HG03575 (cell line): ENCODE data around the gene DGKA.
"Not testable (repeated sequence)": the region's sequence is repeated elsewhere in the genome, so short reads cannot be mapped to it uniquely, and the experiment has no call there.

Source experiments
- ATAC-seq: cut with Tn5 transposase; IDR thresholded peaks from one replicate; pipeline ENCODE4 v1.9.1; 2021; ENCODE audit not compliant: unreplicated experiment, insufficient number of reproducible peaks, low FRiP score; ENCODE audit errors: extremely low read depth

DGKA gene

DNA sequence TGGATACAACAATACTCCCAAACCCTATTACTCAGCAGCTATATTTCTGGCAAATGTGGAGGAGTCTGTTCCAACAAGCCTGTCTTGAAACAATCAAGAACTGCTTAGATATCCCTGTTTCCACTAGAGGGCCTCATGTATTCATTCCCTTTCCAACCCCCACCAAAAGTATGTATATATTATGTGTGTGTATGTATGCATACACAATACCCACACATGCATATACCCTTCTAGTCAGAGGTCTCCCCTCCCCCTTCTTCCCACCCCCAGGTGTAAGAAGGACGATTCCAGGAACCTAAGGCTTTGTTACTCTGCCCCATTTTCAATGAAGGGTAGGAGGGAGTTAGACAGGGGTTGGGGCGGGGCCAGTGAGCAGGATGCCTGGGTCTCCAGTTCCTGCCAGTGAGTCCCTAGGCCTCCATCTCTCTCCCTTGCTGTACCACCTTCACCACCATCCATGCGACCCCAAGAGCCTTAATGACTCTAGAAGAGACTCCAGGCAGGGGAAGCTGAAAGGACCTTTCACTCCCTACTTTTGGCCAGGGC, at the start of gene DGKA:
Gene DGKA, plus strand, starts transcription at position 392 of the 546 bp plus-strand sequence. CDS start 5,342 bp downstream, outside the sequence.
- ATAC-seq: no peak

DNA sequence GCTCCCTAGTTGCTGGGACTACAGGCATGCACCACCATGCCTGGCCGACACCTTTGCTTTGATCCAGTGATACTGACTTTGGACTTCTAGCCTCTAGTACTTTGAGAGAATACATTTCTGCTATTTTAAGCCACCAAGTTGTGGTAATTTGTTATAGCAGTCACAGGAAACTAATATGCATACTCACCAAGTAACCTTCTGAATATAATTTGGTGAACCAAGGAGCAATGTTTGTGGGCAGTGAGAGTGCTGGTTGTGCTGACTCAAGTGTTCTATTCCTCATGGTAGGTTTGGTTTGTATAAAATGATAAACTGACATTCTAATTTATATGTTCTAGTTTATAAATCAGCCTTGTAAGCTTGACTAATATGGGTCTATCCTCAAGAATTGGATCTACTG, 45.8 kb upstream of the DGKA start:
- ATAC-seq: no peak

DNA sequence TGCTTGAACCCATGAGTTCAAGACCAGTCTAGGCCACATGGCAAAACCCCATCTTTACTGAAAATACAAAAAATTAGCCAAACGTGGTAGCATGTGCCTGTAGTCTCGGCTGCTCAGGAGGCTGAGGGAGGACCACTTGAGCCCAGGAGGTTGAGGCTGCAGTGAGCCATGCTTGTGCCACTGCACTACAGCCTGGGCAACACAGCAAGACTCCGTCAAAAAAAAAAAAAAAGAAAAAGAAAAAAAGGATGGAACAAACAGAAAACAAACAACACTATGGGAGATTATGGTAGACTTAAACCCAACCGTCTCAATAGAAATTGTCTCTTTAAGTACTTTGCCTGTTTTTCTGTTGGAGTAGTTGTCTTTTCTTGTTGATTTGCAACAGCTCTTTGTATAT, 39.7 kb upstream of the DGKA start:
- ATAC-seq: no peak

DNA sequence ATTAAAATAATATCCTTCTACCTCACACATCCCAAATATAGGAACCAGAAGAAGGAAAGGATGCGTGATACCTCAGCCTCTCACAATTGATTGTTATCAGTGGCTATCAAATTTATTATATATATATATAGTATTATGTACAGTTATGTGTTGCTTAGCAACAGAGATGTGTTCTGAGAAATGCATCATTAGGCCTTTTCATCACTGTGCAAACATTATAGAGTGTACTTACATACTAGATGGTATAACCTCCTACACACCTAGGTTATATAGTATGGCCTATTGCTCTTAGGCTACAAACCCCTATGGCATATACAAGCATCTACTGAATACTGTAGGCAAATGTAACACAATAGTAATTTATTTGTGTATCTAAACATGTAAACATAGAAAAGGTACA, 37.2 kb upstream of the DGKA start:
- no peak for ATAC-seq

DNA sequence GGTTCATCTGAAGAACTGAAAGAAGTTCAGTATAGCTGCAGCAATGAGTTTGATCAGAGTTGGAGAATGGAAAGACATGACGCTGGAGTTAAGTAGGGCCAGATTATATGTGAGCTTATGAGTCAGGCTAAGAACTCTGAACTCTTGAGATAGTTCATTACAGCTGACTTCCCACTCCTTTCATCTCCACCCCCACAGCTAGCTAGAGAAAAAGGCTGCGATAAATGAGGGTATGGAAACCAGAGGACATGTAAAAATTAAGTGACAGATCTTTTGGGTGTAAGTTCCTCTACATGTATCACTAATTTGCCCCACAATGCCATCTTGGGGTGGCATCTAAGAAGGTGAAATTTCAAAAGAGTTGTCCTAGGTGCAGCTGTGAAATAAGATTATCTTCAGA, 31.9 kb upstream of the DGKA start:
- no peak for ATAC-seq

DNA sequence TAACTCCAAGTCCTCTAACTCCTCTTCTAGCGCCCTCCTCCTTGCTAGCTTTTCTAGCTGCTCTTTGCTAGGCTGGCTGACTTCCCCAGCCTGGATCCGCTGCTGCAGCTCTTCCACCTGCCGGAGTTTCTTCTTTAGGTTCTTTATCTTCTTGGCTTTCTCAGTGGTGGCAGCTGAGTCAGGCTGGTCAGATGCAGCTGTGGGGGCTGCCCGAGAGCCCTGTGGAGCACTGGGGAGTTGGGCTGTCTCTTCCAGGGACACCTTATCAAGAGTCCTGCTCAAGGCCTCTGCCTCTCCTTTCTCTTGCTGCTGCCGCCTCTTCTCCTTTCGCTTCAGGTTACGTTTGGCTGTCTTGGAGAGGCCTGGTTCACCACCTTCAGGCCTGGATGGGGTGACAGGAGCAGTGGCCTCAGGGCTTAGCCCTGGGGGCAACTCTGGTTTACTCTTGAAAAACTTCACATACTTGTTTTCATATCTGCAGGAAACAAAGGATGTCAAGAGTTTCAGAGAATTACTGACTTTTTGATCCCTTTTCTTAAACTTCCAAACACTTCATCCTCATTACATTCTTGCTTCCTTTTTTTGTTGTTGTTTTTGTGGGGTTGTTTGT, 29.0 kb upstream of the DGKA start:
- no peak for ATAC-seq

DNA sequence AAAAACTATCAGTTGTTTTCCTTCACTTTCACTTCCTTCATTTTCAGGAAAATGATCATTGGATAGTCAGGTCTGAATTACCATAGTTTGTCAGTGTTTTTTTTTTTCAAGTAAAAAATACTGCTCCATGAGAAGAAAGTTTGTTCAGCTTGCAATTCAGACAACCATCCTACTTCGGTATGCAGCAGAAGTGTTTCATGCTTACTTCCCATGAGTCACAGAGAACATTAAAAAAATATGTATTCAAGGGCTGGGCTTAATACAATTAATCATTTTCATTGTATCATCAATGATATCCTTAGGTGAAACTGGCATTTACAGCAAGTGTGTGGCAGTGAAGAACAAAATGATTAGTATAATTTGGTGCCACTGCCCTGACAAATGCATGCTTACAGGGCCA, 24.9 kb upstream of the DGKA start:
- ATAC-seq: no peak

DNA sequence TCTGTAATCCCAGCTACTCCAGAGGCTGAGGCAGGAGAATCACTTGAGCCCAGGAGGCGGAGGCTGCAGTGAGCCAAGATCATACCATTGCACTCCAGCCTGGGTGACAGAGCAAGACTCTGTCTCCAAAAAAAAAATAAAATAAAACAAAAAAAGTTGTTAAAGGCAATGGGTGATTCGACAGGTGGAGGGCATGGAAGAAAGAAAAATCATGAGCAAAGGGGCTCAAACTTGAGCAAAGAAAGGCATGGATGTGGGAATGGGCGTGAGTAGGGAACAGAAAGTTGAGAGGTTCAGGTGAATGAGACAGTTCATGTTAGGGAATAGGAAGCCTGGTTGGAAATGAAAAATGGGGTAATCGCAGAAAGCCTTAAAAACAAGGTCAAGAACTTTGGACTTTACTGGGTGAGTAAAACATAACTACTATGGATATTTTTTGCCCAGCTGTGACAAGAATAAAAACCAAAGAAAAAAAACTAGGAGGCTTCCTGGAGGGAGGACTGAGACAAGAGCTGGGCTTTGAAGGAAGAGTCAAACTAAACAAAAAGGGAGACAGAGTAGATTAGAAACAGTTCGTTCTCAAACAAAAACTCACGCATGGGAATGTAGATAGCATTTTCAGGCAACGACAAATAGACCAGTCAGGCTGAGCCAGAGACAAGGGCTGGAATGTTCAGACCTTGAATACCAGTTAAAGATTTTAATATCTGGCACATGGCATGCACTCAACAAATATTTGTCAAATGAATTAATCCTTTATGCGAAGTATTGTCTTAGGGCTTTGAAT, 22.0 kb upstream of the DGKA start:
- ATAC-seq: no peak

DNA sequence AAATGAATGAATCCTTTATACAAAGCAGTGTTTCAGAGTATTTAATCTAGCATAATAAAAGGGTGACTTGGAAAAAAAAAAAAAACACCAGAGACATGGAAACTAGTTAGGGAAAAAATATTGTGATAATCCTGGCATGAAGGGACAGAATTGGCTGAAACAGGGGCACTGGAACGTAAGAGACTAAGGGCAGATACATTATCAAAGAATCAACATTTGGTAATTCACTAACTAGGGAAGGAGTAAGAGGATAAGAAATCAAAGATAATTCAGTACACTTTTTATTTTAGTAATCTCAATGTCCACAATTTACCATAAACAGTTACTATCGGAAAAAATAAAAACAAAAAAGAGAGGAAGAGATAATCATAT, 21.5 kb upstream of the DGKA start:
- no peak for ATAC-seq

DNA sequence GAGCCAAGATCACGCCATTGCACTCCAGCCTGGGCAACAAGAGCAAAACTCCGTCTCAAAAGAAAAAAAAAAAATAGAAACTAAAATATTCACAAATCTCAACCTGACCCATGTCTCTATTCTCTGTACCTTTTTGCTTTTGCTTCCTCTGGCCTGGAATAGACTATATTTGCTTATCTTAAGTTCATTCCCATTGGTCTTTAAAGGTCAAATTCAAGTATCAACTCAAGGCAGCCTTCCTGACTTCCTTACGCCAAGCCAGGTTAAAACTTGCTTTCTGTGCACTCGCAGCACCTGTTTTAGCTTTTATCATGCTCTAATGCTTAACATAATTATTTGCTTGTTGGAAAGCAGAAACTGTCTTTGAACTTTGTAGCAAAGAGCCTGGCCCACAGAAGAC, 18.1 kb upstream of the DGKA start:
- ATAC-seq: no peak

DNA sequence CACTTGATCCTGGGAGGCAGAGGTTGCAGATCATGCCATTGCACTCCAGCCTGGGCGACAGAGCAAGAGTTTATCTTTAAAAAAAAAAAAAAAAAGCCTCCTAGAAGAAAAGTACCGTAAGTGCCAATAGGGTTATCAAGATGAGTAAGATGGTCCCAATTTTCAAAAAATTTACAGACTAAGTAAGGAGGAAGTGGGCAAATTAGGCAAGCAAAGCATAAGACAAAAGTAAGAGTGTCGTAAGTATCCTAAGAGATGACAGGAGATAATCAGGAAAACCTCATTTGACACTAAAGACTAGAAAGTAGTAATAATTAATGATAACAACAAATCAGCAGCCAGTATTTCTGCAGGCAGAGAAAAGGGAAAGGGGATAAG, 15.5 kb upstream of the DGKA start:
- ATAC-seq: no peak

DNA sequence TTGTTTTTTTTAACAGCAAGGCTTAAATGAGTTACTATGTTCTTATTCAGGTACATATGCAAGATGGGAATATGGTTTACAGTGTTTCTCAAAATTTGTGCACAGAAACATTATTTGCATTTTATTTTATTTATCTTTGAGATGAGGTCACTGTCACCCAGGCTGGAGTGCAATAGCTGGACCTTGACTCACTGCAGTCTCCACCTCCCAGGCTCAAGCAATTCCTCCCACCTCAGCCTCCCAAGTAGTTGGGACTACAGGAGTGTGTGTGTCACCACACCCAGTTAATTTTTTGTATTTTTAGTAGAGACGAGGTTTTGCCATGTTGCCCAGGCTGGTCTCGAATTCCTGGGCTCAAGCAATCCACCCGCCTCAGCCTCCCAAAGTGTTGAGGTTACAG, 11.9 kb upstream of the DGKA start:
- ATAC-seq: not testable (repeated sequence)

DNA sequence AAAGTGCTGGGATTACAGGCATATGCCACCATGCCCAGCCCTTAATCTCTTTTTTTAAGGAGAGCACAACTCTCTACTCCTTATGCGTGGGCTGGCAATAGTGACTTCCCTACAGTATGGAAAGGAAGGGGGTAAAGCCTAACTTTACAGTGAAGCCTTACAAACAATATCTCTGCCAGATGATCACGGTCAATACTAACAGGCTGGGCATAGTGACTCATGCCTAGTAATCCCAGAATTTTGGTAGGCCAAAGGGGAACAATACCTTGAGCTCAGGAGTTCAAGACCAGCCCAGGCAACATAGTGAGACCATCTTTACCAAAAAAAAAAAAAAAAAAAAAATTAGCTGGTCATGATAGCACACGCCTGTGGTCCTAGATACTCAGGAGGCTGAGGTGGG, 8.8 kb upstream of the DGKA start:
- ATAC-seq: no peak

DNA sequence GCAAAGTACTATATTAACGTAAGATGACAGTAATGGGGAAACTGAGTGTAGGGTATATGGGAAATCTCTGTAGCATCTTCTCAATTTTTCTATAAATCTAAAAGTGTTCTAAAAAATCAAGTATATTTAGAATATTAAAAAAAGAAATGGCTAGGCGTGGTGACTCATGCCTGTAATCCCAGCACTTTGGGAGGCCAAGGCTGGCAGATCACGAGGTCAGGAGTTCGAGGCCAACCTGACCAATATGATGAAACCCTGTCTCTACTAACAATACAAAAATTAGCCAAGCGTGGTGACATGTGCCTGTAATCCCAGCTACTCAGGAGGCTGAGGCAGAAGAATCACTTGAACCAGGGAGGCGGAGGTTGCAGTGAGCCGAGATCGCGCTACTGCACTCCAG, 7.3 kb upstream of the DGKA start:
- not testable (repeated sequence) for ATAC-seq

DNA sequence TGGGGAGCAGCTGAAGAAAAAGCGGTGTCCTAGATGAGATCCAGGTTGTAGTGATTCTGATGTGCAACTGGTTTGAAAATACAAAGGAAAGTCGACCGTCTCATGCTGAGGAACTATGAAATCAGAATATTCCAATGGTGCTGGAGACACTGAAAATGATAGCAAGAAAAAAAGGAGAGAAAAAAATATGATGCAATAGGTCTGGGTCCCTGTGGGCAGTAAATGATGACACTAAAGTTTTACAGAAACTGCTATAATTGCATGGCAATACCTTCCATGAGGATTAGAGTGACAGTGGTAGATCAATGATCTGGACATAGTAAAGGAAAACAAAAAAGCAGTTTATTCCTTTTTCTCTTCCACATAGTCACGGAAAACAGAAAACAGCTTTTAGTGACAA, 5.6 kb upstream of the DGKA start:
- ATAC-seq: no peak

DNA sequence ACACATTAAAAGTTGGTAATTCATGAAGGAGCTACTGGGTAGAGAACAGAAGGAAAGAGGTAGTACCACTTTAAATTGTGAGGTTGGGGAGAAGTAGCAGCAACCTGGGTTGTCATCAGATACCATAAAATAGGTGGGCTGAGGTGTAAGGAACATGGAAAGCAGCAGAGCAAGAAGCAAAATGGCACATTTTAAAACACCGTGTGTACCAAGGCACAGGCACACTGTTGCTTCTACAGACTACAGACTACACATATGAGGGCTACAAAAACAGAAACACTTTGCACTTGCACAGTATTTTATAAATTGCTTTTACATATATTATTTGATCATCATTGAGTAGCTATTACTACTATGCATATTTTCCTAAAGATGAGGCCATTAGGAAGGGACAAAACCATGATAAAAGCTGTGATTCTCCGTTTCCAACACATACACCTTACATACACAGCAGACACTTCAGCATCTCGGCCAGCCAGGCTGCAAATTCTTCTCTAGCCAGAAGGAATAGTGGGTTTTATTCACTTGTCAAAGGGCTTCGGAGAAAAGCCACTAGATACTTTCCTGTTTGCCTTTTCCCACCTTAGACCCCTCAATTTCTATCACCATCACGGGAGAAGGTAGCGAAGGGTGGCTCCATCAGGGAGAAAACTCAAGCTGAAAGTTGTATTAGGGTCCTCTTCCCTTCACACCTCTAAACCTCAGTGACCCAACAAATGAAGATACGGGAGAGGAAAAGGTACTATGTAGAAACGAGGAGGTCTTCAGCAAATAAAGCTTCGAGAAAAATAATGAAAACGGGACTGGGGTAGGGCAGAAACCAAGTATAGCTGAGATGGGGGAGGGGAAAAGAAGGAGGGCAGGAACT, 4.9 kb upstream of the DGKA start:
- ATAC-seq: no peak

DNA sequence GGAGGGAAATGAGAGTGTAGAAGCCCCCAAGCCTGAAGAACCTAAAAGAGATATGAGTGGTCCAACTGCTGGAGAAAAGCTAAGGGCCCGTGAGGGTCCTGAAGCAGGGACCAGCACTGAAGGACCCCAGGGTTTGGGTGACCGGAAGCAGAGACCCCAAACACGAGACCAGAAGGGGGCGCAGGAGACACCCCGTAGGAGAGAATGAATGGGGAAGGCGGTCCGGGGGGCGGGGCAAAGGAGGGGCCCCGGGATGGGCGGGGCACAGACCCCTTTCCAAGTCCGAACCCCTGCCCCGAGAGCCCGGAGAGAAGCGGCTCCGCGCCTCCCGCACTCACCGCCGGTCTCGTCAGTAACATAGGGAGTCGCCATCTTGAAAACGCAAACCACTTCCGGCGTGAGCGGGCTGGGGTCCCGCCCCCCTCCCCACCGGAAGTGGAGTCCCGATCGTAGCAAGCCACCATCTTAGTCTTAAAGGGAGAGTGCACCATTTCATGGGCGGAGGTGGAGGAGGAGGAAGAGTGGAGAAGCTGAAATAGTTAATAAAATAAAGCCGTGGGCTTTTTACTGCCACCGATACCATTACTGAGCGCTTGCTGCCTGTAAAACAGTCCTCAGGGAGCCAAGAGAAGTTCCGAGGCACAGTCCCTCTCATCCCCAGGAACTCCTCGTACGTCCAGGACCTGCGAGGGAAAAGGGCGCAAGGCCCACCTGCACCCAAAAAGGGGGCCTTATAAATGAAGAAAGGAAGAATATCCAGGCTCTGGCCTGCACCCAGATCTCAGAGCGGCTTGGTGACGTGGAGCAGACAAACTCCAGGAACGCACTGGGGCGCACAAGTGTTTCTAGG, 4.0 kb upstream of the DGKA start:
- ATAC-seq: no peak

DNA sequence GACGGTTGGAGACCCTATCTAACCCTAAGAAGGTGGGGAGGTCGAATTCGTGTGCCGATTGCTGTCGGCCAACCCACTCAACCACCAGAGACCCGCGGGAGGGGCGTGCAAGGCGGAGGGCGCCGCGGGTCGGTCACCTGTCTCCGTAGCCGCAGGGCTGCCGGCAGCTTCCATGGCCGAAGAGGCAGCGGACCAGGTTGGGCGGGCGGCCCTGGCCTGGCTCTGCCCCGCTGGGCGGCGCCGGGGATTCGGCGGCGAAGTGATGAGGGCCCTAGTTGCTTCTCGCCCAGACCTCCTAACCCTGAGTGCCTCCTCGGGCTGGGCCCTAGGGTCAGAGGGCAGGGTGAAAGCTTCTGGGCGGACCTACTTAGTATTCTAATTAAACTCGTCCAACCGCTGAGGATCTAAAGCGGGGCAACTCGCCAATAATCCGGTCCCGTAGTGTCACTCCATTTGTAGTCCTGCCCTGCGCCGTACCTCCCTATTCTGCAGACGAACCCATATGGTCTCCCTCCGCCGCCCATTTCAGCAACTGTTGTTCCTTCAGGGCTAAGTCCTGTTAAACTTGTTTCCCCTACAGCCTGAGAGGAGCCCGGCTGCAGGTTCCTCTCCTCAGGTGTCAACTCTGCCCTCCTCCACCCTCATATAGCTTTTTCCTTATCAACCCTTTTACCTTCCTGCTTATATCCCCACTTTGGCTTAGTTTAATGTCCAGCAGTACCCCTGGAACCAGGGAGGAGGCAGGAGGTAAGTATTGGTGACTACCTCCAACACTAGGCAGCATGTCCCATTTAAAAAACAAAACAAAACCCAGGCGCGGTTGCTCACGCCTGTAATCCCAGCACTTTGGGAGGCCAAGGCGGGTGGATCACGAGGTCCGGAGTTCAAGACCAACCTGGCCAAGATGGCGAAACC, 3.1 kb upstream of the DGKA start, which contains the start of gene PYM1:
Gene PYM1, minus strand, starts transcription at position 307 of the 915 bp plus-strand sequence. Its CDS starts 133 bp downstream, at position 174.
- ATAC-seq: no peak
